GM20000 (cell line): ENCODE data around the gene MAP3K14.
"Not testable (repeated sequence)": the region's sequence is repeated elsewhere in the genome, so short reads cannot be mapped to it uniquely, and the experiment has no call there.

Experiments
- DNase-seq: peaks from one replicate; pipeline ENCODE4 v3.0.0; 2012; ENCODE audit warnings: low spot score
- TF ChIP-seq, protein P1 (sequence below): IDR thresholded peaks from 2 replicates; pipeline ENCODE4 v1.5.1; 2012; ENCODE audit warnings: mild to moderate bottlenecking, control low read depth; ENCODE audit errors: extremely low read depth, missing control alignments

Gene MAP3K14

DNA sequence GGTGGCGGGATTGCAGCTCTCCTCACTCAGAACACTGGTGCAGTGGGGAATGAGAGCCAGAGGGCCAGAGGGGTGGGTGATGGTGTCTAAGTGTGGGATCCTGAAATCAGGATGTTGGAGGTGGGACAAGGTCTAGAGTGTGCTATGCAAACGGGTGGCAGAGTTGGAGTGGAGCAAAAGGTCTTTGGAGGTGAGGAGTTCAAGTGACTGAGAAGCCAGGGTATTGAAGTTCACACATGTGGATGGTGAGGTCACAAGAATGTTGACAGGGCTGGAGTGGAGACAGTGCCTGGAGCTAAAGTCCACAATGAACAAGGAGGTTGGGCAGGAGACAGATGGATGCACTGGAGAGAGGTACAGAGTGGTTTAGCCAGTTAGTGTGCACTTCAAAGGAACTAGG is 38.3 kb upstream of the MAP3K14 start:
- no peak for DNase-seq
- TF ChIP-seq, protein P1, sequence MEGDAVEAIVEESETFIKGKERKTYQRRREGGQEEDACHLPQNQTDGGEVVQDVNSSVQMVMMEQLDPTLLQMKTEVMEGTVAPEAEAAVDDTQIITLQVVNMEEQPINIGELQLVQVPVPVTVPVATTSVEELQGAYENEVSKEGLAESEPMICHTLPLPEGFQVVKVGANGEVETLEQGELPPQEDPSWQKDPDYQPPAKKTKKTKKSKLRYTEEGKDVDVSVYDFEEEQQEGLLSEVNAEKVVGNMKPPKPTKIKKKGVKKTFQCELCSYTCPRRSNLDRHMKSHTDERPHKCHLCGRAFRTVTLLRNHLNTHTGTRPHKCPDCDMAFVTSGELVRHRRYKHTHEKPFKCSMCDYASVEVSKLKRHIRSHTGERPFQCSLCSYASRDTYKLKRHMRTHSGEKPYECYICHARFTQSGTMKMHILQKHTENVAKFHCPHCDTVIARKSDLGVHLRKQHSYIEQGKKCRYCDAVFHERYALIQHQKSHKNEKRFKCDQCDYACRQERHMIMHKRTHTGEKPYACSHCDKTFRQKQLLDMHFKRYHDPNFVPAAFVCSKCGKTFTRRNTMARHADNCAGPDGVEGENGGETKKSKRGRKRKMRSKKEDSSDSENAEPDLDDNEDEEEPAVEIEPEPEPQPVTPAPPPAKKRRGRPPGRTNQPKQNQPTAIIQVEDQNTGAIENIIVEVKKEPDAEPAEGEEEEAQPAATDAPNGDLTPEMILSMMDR = no peak

DNA sequence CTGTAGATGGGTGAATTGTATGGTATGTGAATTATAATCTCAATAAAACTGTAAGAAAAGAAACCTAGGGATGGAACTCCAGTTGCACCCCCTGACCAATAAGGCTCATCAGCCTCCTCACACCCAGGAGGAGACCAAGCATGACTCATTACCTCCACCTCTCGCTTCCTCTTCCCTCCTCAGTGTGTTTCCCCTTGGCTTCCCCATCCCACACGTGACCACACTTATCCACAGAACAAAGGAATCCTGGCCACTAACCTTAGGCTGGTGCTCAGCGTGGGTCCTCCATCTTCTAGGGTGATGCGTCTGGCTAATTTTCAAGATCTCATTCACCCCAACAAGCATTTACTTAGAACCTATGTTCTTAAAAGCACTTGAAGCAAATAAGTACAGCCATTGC is 36.2 kb upstream of the MAP3K14 start:
- TF ChIP-seq, protein P1 = no peak
- peak; percentile 63 for DNase-seq

DNA sequence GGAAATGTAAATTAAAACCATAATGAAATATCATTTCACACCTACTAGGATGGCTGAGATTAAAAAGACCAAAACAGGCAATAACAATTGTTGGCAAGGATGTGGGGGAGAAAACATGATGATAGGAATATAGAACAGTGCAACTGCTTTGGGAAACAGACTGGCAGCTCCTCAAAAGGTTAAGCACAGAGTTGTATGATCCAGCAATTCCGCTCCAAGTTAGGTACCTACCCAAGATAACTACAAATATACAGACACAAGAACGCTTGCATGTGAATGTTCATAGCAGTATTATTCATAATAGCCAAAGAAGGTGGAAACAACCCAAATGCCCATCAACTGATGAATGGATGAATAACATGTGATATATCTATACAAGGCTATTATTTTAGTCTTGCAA is 35.0 kb upstream of the MAP3K14 start:
- TF ChIP-seq, protein P1 = no peak
- DNase-seq = no peak

DNA sequence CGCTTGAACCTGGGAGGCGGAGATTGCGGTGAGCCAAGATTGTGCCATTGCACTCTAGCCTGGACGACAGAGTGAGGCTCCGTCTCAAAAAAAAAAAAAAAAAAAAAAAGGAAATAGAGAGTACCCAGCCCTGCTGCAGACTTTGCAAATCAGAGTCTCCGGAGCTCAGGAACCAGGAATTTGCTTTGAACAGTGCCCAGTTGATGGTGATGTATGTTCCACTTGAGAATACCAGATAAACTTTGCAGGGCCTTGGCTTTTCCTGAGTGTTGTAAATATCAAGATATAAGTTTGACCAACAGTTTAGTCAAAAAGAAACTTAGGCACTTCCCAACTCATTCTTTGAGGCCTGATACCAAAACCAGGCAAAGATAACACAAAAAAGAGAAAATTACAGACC is 30.6 kb upstream of the MAP3K14 start:
- no peak for DNase-seq
- TF ChIP-seq, protein P1 = no peak

DNA sequence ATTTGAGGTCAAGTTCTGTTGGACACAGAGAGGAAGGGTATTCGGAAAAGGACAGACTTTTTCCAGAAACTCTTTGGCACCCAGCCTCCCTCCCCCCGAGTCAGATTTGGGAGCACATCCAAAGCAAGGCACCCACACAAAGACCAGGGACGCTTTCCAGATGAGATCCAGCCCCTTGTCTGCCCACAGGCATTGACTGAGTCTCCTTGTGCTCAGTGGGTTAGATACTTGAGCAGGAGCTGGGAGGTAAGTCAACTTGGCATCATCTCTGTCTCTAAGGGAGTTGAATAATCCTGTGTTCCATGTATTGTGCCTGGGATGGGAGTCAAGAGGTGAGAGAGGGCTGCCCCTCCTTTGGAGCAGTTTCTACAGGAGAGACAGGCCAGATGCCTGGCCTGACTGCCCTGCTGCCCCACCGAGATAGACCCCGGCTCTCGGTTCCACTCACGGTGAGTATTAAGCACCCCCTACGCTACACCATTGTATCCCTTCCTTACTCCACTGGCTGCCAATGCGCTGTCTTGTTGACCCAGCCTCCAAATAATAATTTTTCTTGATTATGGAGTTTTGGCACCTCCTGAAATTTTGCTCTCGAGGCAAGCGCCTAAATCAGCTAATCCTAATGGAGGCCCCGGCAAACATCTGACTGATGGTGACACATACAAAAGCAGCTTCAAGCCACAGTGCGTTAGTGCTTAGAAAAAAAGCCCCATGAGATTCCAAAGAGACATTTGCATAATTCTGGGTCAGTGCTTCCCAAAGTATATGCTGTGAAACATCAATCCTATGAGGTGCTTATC is 29.6 kb upstream of the MAP3K14 start:
- no peak for DNase-seq
- TF ChIP-seq, protein P1 = no peak

DNA sequence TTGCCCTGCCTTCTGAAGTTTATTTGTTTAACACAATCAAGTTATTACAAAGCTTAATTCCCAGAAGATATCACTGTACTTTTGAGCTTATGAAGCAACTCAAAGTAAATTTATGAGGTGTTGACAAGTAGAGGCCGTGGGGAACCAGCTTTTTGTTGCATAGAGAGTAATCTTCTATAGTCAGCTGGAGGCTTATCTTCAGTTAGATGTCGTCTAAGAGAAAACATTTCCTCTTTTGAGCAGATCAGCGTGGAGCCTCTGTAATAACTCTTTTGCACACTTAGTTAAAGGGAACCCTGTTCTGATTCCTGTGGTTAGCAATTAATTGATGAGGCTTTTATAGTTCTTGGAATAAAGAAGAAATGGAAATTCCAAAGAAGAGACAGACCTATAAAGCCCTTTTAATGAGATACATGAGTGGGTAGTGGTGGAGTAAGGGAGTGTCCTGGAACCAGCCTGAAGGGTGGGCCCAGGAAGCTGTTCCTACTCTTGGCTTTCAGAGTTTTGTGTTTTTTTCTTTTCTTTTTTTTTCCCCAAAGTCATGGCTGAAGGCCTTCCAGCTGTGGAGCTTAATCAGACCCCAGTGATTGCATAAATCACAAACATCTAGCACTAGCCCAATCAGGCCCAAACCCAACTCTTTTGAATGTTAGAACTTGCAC is 28.9 kb upstream of the MAP3K14 start:
- TF ChIP-seq, protein P1 = no peak
- no peak for DNase-seq

DNA sequence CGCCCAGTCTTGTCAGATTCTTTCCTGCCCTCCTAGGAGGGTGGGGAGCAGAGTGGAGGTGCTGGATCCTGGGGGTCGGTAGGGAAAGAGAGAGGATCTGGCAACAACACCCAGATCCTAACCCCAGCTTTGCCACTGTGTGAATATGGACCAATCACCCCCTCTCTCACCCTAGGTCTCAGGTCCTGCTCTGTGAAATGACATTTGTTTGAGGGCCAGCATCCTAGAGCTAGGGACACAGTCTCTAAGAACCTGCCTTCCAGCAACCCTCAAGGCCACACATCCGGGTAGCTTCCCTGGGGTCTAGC is 28.4 kb upstream of the MAP3K14 start:
- TF ChIP-seq, protein P1 = no peak
- DNase-seq = no peak

DNA sequence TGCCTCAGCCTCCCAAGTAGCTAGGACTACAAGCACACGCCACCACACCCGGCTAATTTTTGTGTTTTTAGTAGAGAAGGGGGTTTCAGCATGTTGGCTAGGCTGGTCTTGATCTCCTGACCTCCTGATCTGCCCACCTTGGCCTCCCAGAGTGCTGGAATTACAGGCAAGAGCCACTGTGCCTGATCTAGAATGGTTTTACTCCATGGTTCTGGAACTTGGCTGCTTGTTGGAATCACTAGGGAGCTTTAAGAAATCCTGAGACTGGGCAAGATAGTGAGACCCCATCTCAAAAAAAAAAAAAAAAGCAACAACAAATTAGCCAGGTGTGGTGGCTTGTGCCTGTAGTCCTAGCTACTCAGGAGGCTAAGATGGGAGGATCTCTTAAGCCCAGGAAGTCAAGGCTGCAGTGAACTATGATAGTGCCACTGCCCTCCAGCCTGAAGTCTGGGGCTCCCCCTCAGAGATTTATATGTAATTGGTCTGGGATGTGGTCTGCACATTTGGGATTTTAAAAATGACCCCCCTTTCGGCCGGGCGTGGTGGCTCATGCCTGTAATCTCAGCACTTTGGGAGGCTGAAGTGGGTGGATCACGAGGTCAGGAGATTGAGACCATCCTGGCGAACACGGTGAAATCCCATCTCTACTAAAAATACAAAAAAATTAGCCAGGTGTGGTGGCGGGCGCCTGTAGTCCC is 27.3 kb upstream of the MAP3K14 start:
- not testable (repeated sequence) for DNase-seq
